Keratinocyte (primary cell): ENCODE measurements around the gene GNLY. TPM values are rescaled to one million over a fixed set of nuclear protein-coding genes. Genes with fewer than 3 reads are reported as not detected.

Experiments
- DNase-seq: peaks from one replicate; pipeline ENCODE4 v3.0.0-alpha.2; 2011; ENCODE audit warnings: low read depth, missing footprints, low spot score
- FAIRE-seq: peaks from 2 replicates; lab custom pipeline; 2011; peaks lifted over from hg19 to GRCh38; lab: Jason Lieb, UNC
- H2AFZ ChIP-seq: 2 replicates; pipeline ENCODE4 v1.6.0; 2012; ENCODE audit warnings: low read length, control low read depth, inconsistent platforms; ENCODE audit not compliant: control insufficient read depth
- H3K27ac ChIP-seq: 2 replicates; pipeline ENCODE4 v1.5.1; 2011; ENCODE audit warnings: low read length; ENCODE audit not compliant: control insufficient read depth, insufficient read depth
- H3K27me3 ChIP-seq: 3 replicates; pipeline ENCODE4 v1.6.0; 2011; ENCODE audit warnings: low read length; ENCODE audit not compliant: control insufficient read depth, insufficient read depth; ENCODE audit errors: extremely low read depth
- H3K36me3 ChIP-seq, 2 experiments: 2 replicates in 1 of 2; 3 replicates in 1 of 2; pipeline ENCODE4 v1.5.1; 2011; ENCODE audit warnings: low read length in 2 of 2, mild to moderate bottlenecking in 1 of 2; ENCODE audit not compliant: control insufficient read depth in 2 of 2, insufficient read depth in 2 of 2; ENCODE audit errors: extremely low read depth in 1 of 2
- H3K4me1 ChIP-seq: 3 replicates; pipeline ENCODE4 v1.5.1; 2011; ENCODE audit warnings: low read length; ENCODE audit not compliant: control insufficient read depth, insufficient read depth; ENCODE audit errors: extremely low read depth
- H3K4me2 ChIP-seq: 3 replicates; pipeline ENCODE4 v1.6.0; 2011; ENCODE audit warnings: low read depth, low read length; ENCODE audit not compliant: control insufficient read depth, insufficient read depth; ENCODE audit errors: extremely low read depth
- H3K4me3 ChIP-seq, 3 experiments: fragments of 200-600 bp in 1 of 3; sonication (generic) in 1 of 3; 2 replicates in 2 of 3; 3 replicates in 1 of 3; pipeline ENCODE4 v1.5.1; 2011 to 2016; ENCODE audit warnings: low read length in 3 of 3, mild to moderate bottlenecking in 3 of 3, control low read depth in 2 of 3, inconsistent platforms in 1 of 3, low read depth in 1 of 3, mixed read lengths in 1 of 3, mixed run types in 1 of 3, moderate library complexity in 1 of 3; ENCODE audit not compliant: control insufficient read depth in 2 of 3, insufficient read depth in 2 of 3; ENCODE audit errors: extremely low read depth in 1 of 3
- H3K79me2 ChIP-seq: 2 replicates; pipeline ENCODE4 v1.6.0; 2012; ENCODE audit warnings: low read length; ENCODE audit not compliant: control insufficient read depth, insufficient read depth
- H3K9ac ChIP-seq: 3 replicates; pipeline ENCODE4 v1.6.0; 2011; ENCODE audit warnings: low read length; ENCODE audit not compliant: control insufficient read depth, insufficient read depth; ENCODE audit errors: extremely low read depth
- H3K9me1 ChIP-seq: 3 replicates; pipeline ENCODE4 v1.6.0; 2011; ENCODE audit warnings: low read length; ENCODE audit not compliant: control insufficient read depth, insufficient read depth; ENCODE audit errors: extremely low read depth
- H3K9me3 ChIP-seq: 2 replicates; pipeline ENCODE4 v1.5.1; 2012; ENCODE audit warnings: low read depth, low read length; ENCODE audit not compliant: control insufficient read depth
- H4K20me1 ChIP-seq: 3 replicates; pipeline ENCODE4 v1.6.0; 2011; ENCODE audit warnings: low read length; ENCODE audit not compliant: control insufficient read depth, insufficient read depth; ENCODE audit errors: extremely low read depth
- EZH2 ChIP-seq: IDR thresholded peaks from one replicate; pipeline ENCODE4 v1.6.1; 2012; ENCODE audit warnings: inconsistent platforms, mild to moderate bottlenecking, low read length, moderate library complexity
- dilution Hi-C: fragments of 300-500 bp; cut with MboI; formaldehyde crosslinking; loops from one replicate; pipeline ENCODE4 v1.7.0; 2020; ENCODE audit warnings: low sequenced_read_pairs; ENCODE audit not compliant: extremely low pct_ligation_motif_present
- polyA plus RNA-seq, 5 experiments: library from polyadenylated mRNA; depleted of rRNA in 3 of 5; stranded (reverse) in 3 of 5; stranded (forward) in 1 of 5; unstranded in 1 of 5; fragments of >200 nt; gene quantifications; 1 replicate in 1 of 5; 2 replicates in 3 of 5; 3 replicates in 1 of 5; pipeline versions ENCODE4 v1.2.1 to v1.2.3, GENCODE V29; 2011 to 2012; ENCODE audit warnings: missing spikeins in 2 of 5, low read depth in 1 of 5, low replicate concordance in 1 of 5
- TF ChIP-seq, protein P1 (sequence below), 3 experiments: IDR thresholded peaks in 1 of 3; conservative IDR thresholded peaks in 1 of 3; optimal IDR thresholded peaks in 1 of 3; 2 replicates in 2 of 3; 3 replicates in 1 of 3; pipeline versions ENCODE3 to v1.5.1; 2011; ENCODE audit warnings: low read length in 3 of 3, mild to moderate bottlenecking in 3 of 3, moderate library complexity in 2 of 3, control low read depth in 1 of 3, inconsistent platforms in 1 of 3; ENCODE audit not compliant: insufficient read depth in 2 of 3; ENCODE audit errors: extremely low read depth in 1 of 3

Gene GNLY
- polyA plus RNA-seq, 1 donor (not counting 4 experiments of a cell fraction or from before 2014, with no cell fraction given) = not detected

DNA sequence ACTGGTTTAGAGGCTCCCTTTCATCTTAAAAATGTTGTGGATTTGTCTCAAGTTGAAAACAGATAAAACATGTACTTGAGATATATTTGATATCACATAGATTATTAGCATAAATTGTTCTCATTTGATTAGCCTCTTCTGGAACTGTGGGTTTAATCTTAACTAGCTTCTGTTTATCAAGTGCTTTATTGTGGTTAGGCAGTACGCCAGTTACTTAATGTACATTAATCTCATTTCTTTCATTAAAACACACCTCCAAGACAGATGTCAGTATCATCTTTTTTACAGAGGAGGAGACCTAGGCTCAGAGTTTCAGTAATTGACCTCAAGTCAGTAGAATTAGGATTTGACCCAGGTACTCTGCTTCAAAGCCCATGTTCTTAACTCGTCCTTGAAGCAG, 48.0 kb upstream of the GNLY start:
- H3K27me3 ChIP-seq = no peaks in the 10 kb centered on the region
- H3K4me3 ChIP-seq = no peak overlapping the region
- no peaks in the 10 kb centered on the region for H3K9me1 ChIP-seq
- H2AFZ ChIP-seq = no peak overlapping the region
- H3K4me2 ChIP-seq = no peak overlapping the region
- no peak for DNase-seq
- H3K9ac ChIP-seq = no peak overlapping the region
- dilution Hi-C loops = no loop called here
- no peak for FAIRE-seq
- H3K4me1 ChIP-seq = no peaks in the 10 kb centered on the region
- H3K36me3 ChIP-seq = peaks cover 38 to 45% of the 10 kb centered on the region in 2 experiments
- TF ChIP-seq EZH2 = no peak
- TF ChIP-seq, protein P1, sequence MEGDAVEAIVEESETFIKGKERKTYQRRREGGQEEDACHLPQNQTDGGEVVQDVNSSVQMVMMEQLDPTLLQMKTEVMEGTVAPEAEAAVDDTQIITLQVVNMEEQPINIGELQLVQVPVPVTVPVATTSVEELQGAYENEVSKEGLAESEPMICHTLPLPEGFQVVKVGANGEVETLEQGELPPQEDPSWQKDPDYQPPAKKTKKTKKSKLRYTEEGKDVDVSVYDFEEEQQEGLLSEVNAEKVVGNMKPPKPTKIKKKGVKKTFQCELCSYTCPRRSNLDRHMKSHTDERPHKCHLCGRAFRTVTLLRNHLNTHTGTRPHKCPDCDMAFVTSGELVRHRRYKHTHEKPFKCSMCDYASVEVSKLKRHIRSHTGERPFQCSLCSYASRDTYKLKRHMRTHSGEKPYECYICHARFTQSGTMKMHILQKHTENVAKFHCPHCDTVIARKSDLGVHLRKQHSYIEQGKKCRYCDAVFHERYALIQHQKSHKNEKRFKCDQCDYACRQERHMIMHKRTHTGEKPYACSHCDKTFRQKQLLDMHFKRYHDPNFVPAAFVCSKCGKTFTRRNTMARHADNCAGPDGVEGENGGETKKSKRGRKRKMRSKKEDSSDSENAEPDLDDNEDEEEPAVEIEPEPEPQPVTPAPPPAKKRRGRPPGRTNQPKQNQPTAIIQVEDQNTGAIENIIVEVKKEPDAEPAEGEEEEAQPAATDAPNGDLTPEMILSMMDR (optimal IDR thresholded peaks at IDR 0.05 in 1 of 3, IDR thresholded peaks at IDR 0.05 in 1 of 3, conservative IDR thresholded peaks at IDR 0.05 in 1 of 3; ENCODE audit: extremely low read depth in 1 of 3, insufficient read depth in 2 of 3, low read length in 3 of 3) = no peak
- H3K27ac ChIP-seq = no peak overlapping the region
- no peaks in the 10 kb centered on the region for H3K79me2 ChIP-seq
- no peaks in the 10 kb centered on the region for H4K20me1 ChIP-seq
- H3K9me3 ChIP-seq = no peaks in the 10 kb centered on the region

DNA sequence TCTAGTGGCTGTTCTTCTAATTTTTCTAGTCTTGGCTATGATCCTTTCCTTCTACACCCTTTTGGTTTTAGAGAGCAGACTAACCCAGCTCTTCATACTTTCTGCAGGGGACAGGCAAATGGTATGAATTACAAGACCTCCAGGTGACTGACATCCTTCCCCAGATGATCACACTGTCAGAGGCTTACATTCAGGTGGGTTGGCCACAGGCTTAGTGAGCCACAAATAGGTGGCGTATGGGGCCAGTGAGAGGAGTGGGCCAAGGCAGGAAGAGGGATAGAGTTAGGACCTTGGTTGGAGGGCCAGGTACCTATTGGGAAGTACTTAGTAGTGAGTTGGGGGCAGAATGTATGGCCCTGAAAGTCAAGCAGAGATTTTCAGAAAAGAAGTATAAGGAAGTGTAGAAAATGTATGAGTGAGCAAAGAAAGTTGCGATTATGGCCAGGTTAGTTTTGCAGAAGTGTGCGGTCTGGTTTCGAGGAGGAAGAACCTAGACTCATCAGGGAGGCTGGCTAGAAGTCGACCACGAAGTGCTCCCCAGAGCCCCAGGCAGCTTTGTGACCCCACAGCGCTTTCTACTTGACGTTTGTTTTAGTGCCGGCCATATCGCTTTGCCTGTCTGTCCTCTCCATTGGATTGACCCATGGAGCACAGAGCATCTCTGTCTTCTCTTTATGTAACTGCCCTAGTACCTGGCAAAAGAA, 46.2 kb upstream of the GNLY start:
- DNase-seq = no peak
- H3K27me3 ChIP-seq = no peaks in the 10 kb centered on the region
- no peak for TF ChIP-seq EZH2
- TF ChIP-seq, protein P1 (optimal IDR thresholded peaks at IDR 0.05 in 1 of 3, IDR thresholded peaks at IDR 0.05 in 1 of 3, conservative IDR thresholded peaks at IDR 0.05 in 1 of 3; ENCODE audit: extremely low read depth in 1 of 3, insufficient read depth in 2 of 3, low read length in 3 of 3) = no peak
- H3K4me3 ChIP-seq = no peak overlapping the region
- H3K4me2 ChIP-seq = no peak overlapping the region
- H3K9ac ChIP-seq = no peak overlapping the region
- no peak overlapping the region for H3K27ac ChIP-seq
- no peak overlapping the region for H2AFZ ChIP-seq
- H3K79me2 ChIP-seq = no peaks in the 10 kb centered on the region
- FAIRE-seq = no peak
- H3K4me1 ChIP-seq = no peaks in the 10 kb centered on the region
- H3K9me3 ChIP-seq = no peaks in the 10 kb centered on the region
- H4K20me1 ChIP-seq = no peaks in the 10 kb centered on the region
- H3K36me3 ChIP-seq = peaks cover 31 to 34% of the 10 kb centered on the region in 2 experiments
- no peaks in the 10 kb centered on the region for H3K9me1 ChIP-seq
- dilution Hi-C loops = no loop called here
